Activated CD4-positive, alpha-beta memory T cell treated with anti-CD3 and anti-CD28 coated beads for 36 hours (primary cell): Measurements from ENCODE around the gene BMX. TPM values are rescaled to one million over a fixed set of nuclear protein-coding genes. Genes with fewer than 3 reads are reported as not detected.

Experiments
- CTCF ChIA-PET: fragments of 350-600 bp; sonication (Branson Sonifier 250); formaldehyde crosslinking; loops from one replicate; lab custom pipeline; 2021; ENCODE audit warnings: antibody characterized with exemption, inconsistent platforms; lab: Charles Lee
- POLR2A ChIA-PET: fragments of 350-600 bp; sonication (Branson Sonifier 250); formaldehyde crosslinking; loops from one replicate; lab custom pipeline; 2021; ENCODE audit warnings: antibody characterized with exemption; lab: Charles Lee
- DNase-seq: peaks from one replicate; pipeline ENCODE4 v3.0.0-alpha.2; 2020
- H3K27ac Mint-ChIP-seq: one replicate; pipeline ENCODE4 v1.8.0; 2021; ENCODE audit warnings: mixed read lengths
- H3K27me3 Mint-ChIP-seq: one replicate; pipeline ENCODE4 v1.8.0; 2021; ENCODE audit warnings: mixed read lengths
- H3K36me3 Mint-ChIP-seq: one replicate; pipeline ENCODE4 v1.8.0; 2021; ENCODE audit warnings: mixed read lengths
- H3K4me1 Mint-ChIP-seq: one replicate; pipeline ENCODE4 v1.8.0; 2021; ENCODE audit warnings: low read depth, mixed read lengths
- H3K4me3 Mint-ChIP-seq: one replicate; pipeline ENCODE4 v1.8.0; 2021; ENCODE audit warnings: mild to moderate bottlenecking, mixed read lengths
- H3K9me3 Mint-ChIP-seq: one replicate; pipeline ENCODE4 v1.8.0; 2021; ENCODE audit warnings: mixed read lengths
- intact Hi-C: fragments of 100-400 bp; cut with micrococcal nuclease; formaldehyde crosslinking; loops from one replicate; pipeline ENCODE4 v1.15.1; 2023
- total RNA-seq, 2 experiments: library from RNA; stranded (reverse); gene quantifications; one replicate each; pipeline ENCODE4 v1.2.3, GENCODE V29; 2021

Gene BMX
- not detected for total RNA-seq

DNA sequence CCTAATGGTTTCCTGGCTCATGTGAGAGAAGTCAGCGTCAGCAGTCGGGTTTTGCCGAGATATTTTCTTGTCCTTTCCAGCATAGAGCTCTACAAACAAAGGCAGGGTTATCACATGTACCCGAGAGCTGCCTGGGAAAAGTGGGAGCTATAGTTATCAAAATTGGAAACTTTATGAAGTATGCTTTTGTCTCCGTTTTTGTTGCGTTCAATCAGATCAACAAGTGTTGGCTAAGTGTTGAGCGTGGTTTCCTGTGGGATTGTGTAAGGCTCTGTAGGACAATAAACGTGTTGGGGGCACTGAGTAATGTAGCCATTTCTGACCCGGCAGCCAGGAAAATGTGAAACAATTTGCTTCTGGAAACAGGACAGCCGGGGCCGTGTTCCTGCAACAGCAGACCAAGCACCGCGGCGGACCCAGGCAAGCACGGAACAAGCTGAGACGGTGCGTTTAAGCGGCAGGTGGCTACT lies at the start of gene BMX:
Gene BMX (plus strand): TSS at position 311 of the 470 bp plus-strand sequence. CDS start 7,547 bp downstream, outside the sequence.
- Mint-ChIP-seq H3K27me3 (peaks cover 5% of the 10 kb centered on the region), H3K27ac (no peak within 1 kb of the TSS), H3K4me1 (no peaks in the 10 kb centered on the region), H3K36me3 (no peaks in the 10 kb centered on the region), H3K9me3 (no peaks in the 10 kb centered on the region), H3K4me3 (no peak within 1 kb of the TSS)
- POLR2A ChIA-PET: no interaction called here
- CTCF ChIA-PET: interaction anchor here (0.6 kb wide), 1 partner anchor 1477 kb away, joined by 3 read pairs; no protein-coding TSS in a partner anchor
- DNase-seq: no peak
- intact Hi-C loops: no loop called here

- no peaks in the 10 kb centered on the region for H3K9me3 Mint-ChIP-seq
- no peaks in the 10 kb centered on the region for H3K36me3 Mint-ChIP-seq
- intact Hi-C loops: no loop called here
- H3K27me3 Mint-ChIP-seq: no peaks in the 10 kb centered on the region
- no peak overlapping the region for H3K4me3 Mint-ChIP-seq
- H3K27ac Mint-ChIP-seq: no peak overlapping the region
- POLR2A ChIA-PET: no interaction called here
- no peak for DNase-seq
- no peaks in the 10 kb centered on the region for H3K4me1 Mint-ChIP-seq
- CTCF ChIA-PET: no interaction called here
Observed at GRCh38 chrX:15451913-15452312, 48.7 kb upstream of the BMX start.

- CTCF ChIA-PET: interaction anchor here (0.6 kb wide), 1 partner anchor 54 kb away, joined by 3 read pairs; no protein-coding TSS in a partner anchor
- H3K9me3 Mint-ChIP-seq: no peaks in the 10 kb centered on the region
- H3K4me3 Mint-ChIP-seq: no peak overlapping the region
- no peaks in the 10 kb centered on the region for H3K27me3 Mint-ChIP-seq
- H3K27ac Mint-ChIP-seq: no peak overlapping the region
- intact Hi-C loops: loop anchor here (5.0 kb wide), 1 partner anchor 357 kb away; no protein-coding TSS in a partner anchor
- DNase-seq: no peak
- peaks cover 1% of the 10 kb centered on the region for H3K4me1 Mint-ChIP-seq
- POLR2A ChIA-PET: no interaction called here
- no peaks in the 10 kb centered on the region for H3K36me3 Mint-ChIP-seq
Observed at GRCh38 chrX:15464704-15465103, 35.9 kb upstream of the BMX start.

- ChIA-PET POLR2A (no interaction called here), CTCF (interaction anchor here (1.7 kb wide), 1 partner anchor 116 kb away, joined by 8 read pairs; no protein-coding TSS in a partner anchor)
- peaks cover 1% of the 10 kb centered on the region for H3K4me1 Mint-ChIP-seq
Observed at GRCh38 chrX:15465347-15465746, 35.3 kb upstream of the BMX start.

GRCh38 chrX:15465896-15466651 lies 34.5 kb upstream of the BMX start:
- ChIA-PET CTCF (interaction anchor here (1.7 kb wide), 1 partner anchor 117 kb away, joined by 8 read pairs; no protein-coding TSS in a partner anchor), POLR2A (interaction anchor here (0.6 kb wide), 1 partner anchor 632 kb away, joined by 3 read pairs; no protein-coding TSS in a partner anchor)
- no peaks in the 10 kb centered on the region for H3K9me3 Mint-ChIP-seq
- peak; percentile 13 for DNase-seq
- H3K36me3 Mint-ChIP-seq: no peaks in the 10 kb centered on the region
- H3K4me1 Mint-ChIP-seq: peaks cover 1% of the 10 kb centered on the region
- no peak overlapping the region for H3K4me3 Mint-ChIP-seq
- no peak overlapping the region for H3K27ac Mint-ChIP-seq
- no peaks in the 10 kb centered on the region for H3K27me3 Mint-ChIP-seq
- intact Hi-C loops: loop anchor here (5.0 kb wide), 1 partner anchor 359 kb away; no protein-coding TSS in a partner anchor

More at GRCh38 chrX:15465347-15465746, 35.3 kb upstream of the BMX start:
- Mint-ChIP-seq H3K4me3 (no peak overlapping the region), H3K9me3 (no peaks in the 10 kb centered on the region), H3K36me3 (no peaks in the 10 kb centered on the region), H3K27ac (no peak overlapping the region), H3K27me3 (no peaks in the 10 kb centered on the region)
- peak; percentile 10 for DNase-seq
- intact Hi-C loops: loop anchor here (5.0 kb wide), 1 partner anchor 358 kb away; no protein-coding TSS in a partner anchor

DNA sequence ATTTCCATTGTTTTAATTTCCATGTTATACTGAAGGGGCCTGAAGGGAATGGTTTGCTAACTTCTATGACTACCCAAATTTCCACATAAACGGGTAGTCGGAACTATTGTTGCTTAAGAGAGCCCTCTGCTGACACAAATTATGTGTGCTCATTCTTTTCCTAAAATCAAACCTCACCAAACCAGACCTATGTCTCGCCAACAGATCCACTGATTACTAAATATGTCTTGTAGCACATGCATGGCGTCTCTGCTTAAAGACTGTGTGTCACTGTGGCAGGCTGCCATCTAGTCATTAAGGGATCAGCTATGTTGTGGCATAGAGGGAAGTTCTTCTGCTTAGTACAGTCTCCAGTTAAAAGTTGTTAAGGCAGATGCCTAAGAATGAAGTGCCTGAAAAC lies 32.6 kb upstream of the BMX start:
- no peak overlapping the region for H3K4me3 Mint-ChIP-seq
- no peak for DNase-seq
- no peaks in the 10 kb centered on the region for H3K36me3 Mint-ChIP-seq
- peaks cover 1% of the 10 kb centered on the region for H3K4me1 Mint-ChIP-seq
- H3K27me3 Mint-ChIP-seq: no peaks in the 10 kb centered on the region
- intact Hi-C loops: loop anchor here (1.0 to 5.0 kb wide), 2 partner anchors 119 to 361 kb away; no protein-coding TSS in a partner anchor
- ChIA-PET POLR2A (no interaction called here), CTCF (interaction anchor here (1.5 to 2.3 kb wide), 3 partner anchors 118 to 168 kb away, joined by 5 to 11 read pairs (median 7); no protein-coding TSS in a partner anchor)
- no peak overlapping the region for H3K27ac Mint-ChIP-seq
- H3K9me3 Mint-ChIP-seq: no peaks in the 10 kb centered on the region

DNA sequence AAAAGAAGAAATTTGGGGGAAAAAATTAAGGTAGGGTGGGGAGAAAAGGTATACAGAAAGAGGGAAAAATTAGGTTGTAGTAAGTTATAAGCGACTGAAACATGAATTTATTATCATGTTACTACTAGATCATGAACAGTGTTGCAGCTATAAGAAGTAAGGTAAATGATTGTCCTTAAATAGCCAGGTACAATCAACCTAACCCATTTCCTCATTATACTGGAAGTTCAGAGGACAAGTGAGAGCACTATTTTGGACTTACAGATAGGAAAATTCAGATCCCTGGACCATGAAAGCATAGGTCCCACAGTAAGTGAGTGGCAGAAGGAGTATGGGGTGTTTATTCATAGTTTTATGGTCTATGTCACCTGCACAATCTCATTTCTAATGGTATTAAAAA lies 31.0 kb upstream of the BMX start:
- Mint-ChIP-seq H3K27ac (no peak overlapping the region), H3K9me3 (no peaks in the 10 kb centered on the region), H3K27me3 (no peaks in the 10 kb centered on the region), H3K4me1 (peaks cover 1% of the 10 kb centered on the region), H3K4me3 (no peak overlapping the region), H3K36me3 (no peaks in the 10 kb centered on the region)
- ChIA-PET CTCF (interaction anchor here (0.8 to 2.3 kb wide), 2 partner anchors 118 to 120 kb away, joined by 3 to 11 read pairs; no protein-coding TSS in a partner anchor), POLR2A (no interaction called here)
- intact Hi-C loops: loop anchor here (2.0 to 5.0 kb wide), 2 partner anchors 167 to 362 kb away; no protein-coding TSS in a partner anchor
- no peak for DNase-seq

DNA sequence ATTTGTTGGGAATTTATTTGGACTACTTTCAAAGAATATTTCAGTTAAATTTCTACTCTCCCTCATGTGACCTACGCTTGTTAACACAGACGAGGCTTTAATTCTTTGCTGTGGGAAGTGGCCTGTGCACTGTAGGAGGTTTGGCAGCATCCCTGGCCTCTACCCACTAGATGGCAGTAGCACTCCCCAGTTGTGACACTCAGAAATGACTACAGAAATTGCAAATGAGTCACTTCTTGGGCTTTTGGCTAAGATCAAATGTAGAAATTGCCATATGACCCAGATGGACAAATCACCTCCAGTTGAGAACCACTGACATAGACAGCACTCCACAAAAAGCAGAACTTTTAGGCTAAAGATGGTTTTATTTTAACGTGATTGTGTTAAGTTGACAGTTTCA lies 29.6 kb upstream of the BMX start:
- ChIA-PET CTCF (interaction anchor here (0.6 to 1.7 kb wide), 7 partner anchors 12 to 278 kb away, joined by 3 to 11 read pairs (median 4); partner anchors contain the start of gene PIR), POLR2A (no interaction called here)
- intact Hi-C loops: loop anchor here (1.0 to 2.0 kb wide), 3 partner anchors 22 to 168 kb away; partner anchors contain the start of gene PIR
- Mint-ChIP-seq H3K36me3 (no peaks in the 10 kb centered on the region), H3K9me3 (no peaks in the 10 kb centered on the region), H3K4me1 (no peaks in the 10 kb centered on the region), H3K27ac (no peak overlapping the region), H3K27me3 (no peaks in the 10 kb centered on the region), H3K4me3 (no peak overlapping the region)
- peak; percentile 67 for DNase-seq

DNA sequence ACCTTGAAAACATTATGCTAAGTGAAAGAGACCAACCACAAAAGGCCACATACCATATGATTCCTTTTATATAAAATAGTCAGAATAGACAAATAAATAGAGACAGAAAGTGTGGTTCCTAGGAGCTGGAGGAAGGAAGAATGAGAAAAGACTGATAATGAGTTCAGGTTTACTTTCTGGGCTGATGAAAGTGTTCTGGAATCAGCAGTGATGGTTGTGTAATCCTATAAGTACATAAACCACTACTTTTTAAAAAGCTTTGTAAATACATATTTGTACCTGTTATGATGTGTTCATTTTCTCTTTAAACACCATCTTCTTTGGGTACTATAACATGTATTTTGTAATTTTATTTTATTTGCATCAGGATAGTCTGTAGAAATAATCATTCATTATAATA lies 28.1 kb upstream of the BMX start:
- Mint-ChIP-seq H3K36me3 (no peaks in the 10 kb centered on the region), H3K4me3 (no peak overlapping the region), H3K4me1 (no peaks in the 10 kb centered on the region), H3K9me3 (no peaks in the 10 kb centered on the region), H3K27me3 (no peaks in the 10 kb centered on the region), H3K27ac (no peak overlapping the region)
- ChIA-PET POLR2A (no interaction called here), CTCF (interaction anchor here (1.2 kb wide), 1 partner anchor 1223 kb away, joined by 3 read pairs; no protein-coding TSS in a partner anchor)
- DNase-seq: no peak
- intact Hi-C loops: no loop called here

DNA sequence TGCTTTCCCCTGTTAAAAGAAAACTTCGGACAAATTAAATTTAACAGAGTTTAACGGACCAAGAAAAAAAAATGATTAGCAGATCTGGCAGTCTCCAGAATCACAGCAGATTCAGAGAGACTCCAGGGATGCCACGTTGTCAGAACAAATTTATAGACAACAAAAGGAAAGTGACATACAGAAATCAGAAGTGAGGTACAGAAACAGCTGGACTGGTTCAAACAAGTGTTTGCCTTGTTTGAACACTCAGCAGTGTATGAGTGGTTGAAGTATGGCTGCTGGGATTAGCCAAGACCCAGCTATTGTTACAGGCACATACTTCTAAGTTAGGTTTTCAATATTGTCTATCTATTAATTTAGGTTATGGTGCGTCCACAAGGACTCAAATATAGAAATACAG lies 26.6 kb upstream of the BMX start:
- Mint-ChIP-seq H3K4me1 (no peaks in the 10 kb centered on the region), H3K9me3 (no peaks in the 10 kb centered on the region), H3K27ac (no peak overlapping the region), H3K36me3 (no peaks in the 10 kb centered on the region), H3K4me3 (no peak overlapping the region), H3K27me3 (no peaks in the 10 kb centered on the region)
- no peak for DNase-seq
- CTCF ChIA-PET: no interaction called here
- POLR2A ChIA-PET: no interaction called here
- intact Hi-C loops: no loop called here

DNA sequence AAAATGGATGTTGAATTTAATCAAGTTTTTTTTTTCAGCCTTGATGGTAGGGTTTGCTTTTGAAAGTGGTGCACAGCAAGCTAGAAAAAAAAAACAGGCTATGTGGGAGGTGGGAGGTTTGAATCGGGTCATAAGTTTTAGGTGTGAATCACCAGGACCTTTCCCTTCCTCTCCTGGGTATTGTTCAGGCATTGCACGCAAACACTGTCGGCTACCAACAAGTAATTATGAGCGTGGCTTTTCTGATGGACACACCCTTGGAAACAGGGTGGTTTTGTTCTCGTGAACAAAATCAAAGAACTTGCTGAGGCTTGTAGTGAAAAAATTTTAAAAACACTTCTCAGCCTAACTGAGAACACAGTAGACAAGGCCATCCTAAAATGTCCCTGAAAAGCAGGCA lies 25.6 kb upstream of the BMX start:
- Mint-ChIP-seq H3K27me3 (no peaks in the 10 kb centered on the region), H3K36me3 (no peaks in the 10 kb centered on the region), H3K4me1 (no peaks in the 10 kb centered on the region), H3K27ac (no peak overlapping the region), H3K4me3 (no peak overlapping the region), H3K9me3 (no peaks in the 10 kb centered on the region)
- DNase-seq: no peak
- intact Hi-C loops: no loop called here
- POLR2A ChIA-PET: no interaction called here
- CTCF ChIA-PET: no interaction called here

- Mint-ChIP-seq H3K27ac (no peak overlapping the region), H3K9me3 (no peaks in the 10 kb centered on the region), H3K4me3 (no peak overlapping the region), H3K27me3 (no peaks in the 10 kb centered on the region), H3K36me3 (no peaks in the 10 kb centered on the region), H3K4me1 (no peaks in the 10 kb centered on the region)
- intact Hi-C loops: no loop called here
- POLR2A ChIA-PET: no interaction called here
- no peak for DNase-seq
- CTCF ChIA-PET: no interaction called here
Observed at GRCh38 chrX:15475486-15475885, 25.1 kb upstream of the BMX start.
